Measurements from ENCODE around the gene PTPRR.

The PTPRR gene

GRCh38 chr12:70963081-70963660, 42.6 kb upstream of the PTPRR start:
- Histone ChIP-seq H3K23ac (ENCODE audit: low read length) (no peak overlapping the region), H4K91ac (ENCODE audit: low read depth, low read length) (no peak overlapping the region), H2BK5ac (ENCODE audit: low read depth, low read length, poor library complexity) (no peak overlapping the region), H3K4ac (ENCODE audit: low read depth, low read length) (no peak overlapping the region), H3K9me3 (ENCODE audit: insufficient read depth, low read depth, low read length) (no peaks in the 10 kb centered on the region), H4K8ac (ENCODE audit: low read depth, low read length) (no peak overlapping the region), H2BK12ac (ENCODE audit: low read length) (no peak overlapping the region), H2AFZ (ENCODE audit: insufficient read depth, low read length, poor library complexity) (no peak overlapping the region), H2AK5ac (ENCODE audit: low read length) (no peak overlapping the region), H3K14ac (ENCODE audit: low read length) (no peak overlapping the region), H3K79me2 (ENCODE audit: control insufficient read depth, insufficient read depth, low read length, poor library complexity) (no peaks in the 10 kb centered on the region), H3K18ac (ENCODE audit: low read length) (no peak overlapping the region), H4K12ac (ENCODE audit: low read depth, low read length) (no peak overlapping the region), H3K79me1 (ENCODE audit: low read length) (no peaks in the 10 kb centered on the region), H3K4me1 (ENCODE audit: control insufficient read depth in 1 of 2, insufficient read depth in 2 of 2, low read length in 2 of 2) (no peaks in the 10 kb centered on the region), H3K4me3 (ENCODE audit: low read depth, low read length) (no peak overlapping the region), H3K27me3 (ENCODE audit: insufficient read depth, low read length) (no peaks in the 10 kb centered on the region), H3K9ac (ENCODE audit: low read length) (no peak overlapping the region), H3K4me2 (ENCODE audit: low read length) (no peak overlapping the region), H3K27ac (ENCODE audit: low read depth, low read length) (no peak overlapping the region), H2BK120ac (ENCODE audit: insufficient read depth, low read length, poor library complexity) (no peak overlapping the region), H3K36me3 (ENCODE audit: control insufficient read depth in 1 of 2, insufficient read depth in 2 of 2, low read length in 2 of 2) (no peaks in the 10 kb centered on the region)
- no peak for DNase-seq
- no CpG with 5 or more reads among the region's 3 CpGs for WGBS (ENCODE audit: extremely low coverage, insufficient coverage, insufficient read length)

DNA sequence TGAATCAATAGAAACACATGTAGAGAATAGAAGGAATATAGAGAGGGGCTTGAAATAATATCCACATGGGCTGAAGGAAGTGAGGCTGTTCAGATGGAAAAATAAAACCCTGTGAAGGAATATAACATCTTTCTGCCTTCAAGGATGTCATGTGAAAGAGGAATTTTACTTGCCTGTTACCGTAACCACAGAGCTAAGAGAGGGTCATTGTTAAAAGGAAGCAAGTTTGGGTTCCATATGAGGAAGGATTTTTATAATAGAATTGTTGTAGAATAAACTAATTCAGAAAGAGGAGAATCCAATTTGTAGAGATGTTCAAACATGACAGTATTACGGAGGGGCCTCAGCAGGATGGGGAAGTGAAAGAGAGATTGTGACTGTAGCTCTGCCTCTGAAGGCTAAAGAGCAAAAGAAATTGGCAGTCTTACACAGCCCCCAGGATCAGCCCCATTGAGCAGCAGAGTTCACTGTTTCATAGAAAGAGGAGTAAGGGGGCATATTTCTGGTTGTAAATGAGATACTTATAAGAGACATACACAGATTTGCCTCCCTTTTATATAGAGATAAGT, 41.8 kb upstream of the PTPRR start:
- no peak overlapping the region for H3K4me2 ChIP-seq (ENCODE audit: low read length)
- no peak overlapping the region for H3K27ac ChIP-seq (ENCODE audit: low read depth, low read length)
- H4K12ac ChIP-seq (ENCODE audit: low read depth, low read length) = no peak overlapping the region
- H3K23ac ChIP-seq (ENCODE audit: low read length) = no peak overlapping the region
- H3K14ac ChIP-seq (ENCODE audit: low read length) = no peak overlapping the region
- H2AK5ac ChIP-seq (ENCODE audit: low read length) = no peak overlapping the region
- no peak overlapping the region for H2BK12ac ChIP-seq (ENCODE audit: low read length)
- H3K79me2 ChIP-seq (ENCODE audit: control insufficient read depth, insufficient read depth, low read length, poor library complexity) = no peaks in the 10 kb centered on the region
- H3K9me3 ChIP-seq (ENCODE audit: insufficient read depth, low read depth, low read length) = no peaks in the 10 kb centered on the region
- no peak overlapping the region for H3K18ac ChIP-seq (ENCODE audit: low read length)
- no peak for DNase-seq
- no peak overlapping the region for H3K9ac ChIP-seq (ENCODE audit: low read length)
- H4K8ac ChIP-seq (ENCODE audit: low read depth, low read length) = no peak overlapping the region
- H3K27me3 ChIP-seq (ENCODE audit: insufficient read depth, low read length) = no peaks in the 10 kb centered on the region
- H2BK120ac ChIP-seq (ENCODE audit: insufficient read depth, low read length, poor library complexity) = no peak overlapping the region
- WGBS (ENCODE audit: extremely low coverage, insufficient coverage, insufficient read length) = no CpG with 5 or more reads among the region's 2 CpGs
- no peak overlapping the region for H4K91ac ChIP-seq (ENCODE audit: low read depth, low read length)
- H2BK5ac ChIP-seq (ENCODE audit: low read depth, low read length, poor library complexity) = no peak overlapping the region
- H2AFZ ChIP-seq (ENCODE audit: insufficient read depth, low read length, poor library complexity) = no peak overlapping the region
- H3K79me1 ChIP-seq (ENCODE audit: low read length) = no peaks in the 10 kb centered on the region
- H3K4ac ChIP-seq (ENCODE audit: low read depth, low read length) = no peak overlapping the region
- no peak overlapping the region for H3K4me3 ChIP-seq (ENCODE audit: low read depth, low read length)
- no peaks in the 10 kb centered on the region for H3K36me3 ChIP-seq (ENCODE audit: control insufficient read depth in 1 of 2, insufficient read depth in 2 of 2, low read length in 2 of 2)
- no peaks in the 10 kb centered on the region for H3K4me1 ChIP-seq (ENCODE audit: control insufficient read depth in 1 of 2, insufficient read depth in 2 of 2, low read length in 2 of 2)

DNA sequence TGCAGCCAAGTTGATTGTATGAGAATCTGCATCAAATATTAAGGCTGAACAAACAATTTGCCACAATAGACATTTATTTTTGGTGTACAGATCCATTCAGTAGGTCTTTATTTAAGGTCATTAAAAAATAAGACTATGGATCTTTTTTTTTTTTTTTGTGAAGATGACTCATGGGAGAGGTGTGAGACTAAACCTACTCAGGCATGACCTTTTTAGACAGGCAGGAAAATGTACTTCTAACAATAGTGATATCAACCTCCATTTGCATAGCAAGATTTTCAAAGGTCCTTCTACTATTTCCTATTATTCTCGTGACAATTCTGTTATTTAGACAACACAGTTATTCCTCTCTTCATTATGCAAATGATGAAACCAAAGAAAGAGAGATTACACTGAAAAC, 39.9 kb upstream of the PTPRR start:
- WGBS (ENCODE audit: extremely low coverage, insufficient coverage, insufficient read length) = no CpG with 5 or more reads among the region's 1 CpG
- Histone ChIP-seq H3K18ac (ENCODE audit: low read length) (no peak overlapping the region), H3K4ac (ENCODE audit: low read depth, low read length) (no peak overlapping the region), H3K4me3 (ENCODE audit: low read depth, low read length) (no peak overlapping the region), H3K4me2 (ENCODE audit: low read length) (no peak overlapping the region), H4K8ac (ENCODE audit: low read depth, low read length) (no peak overlapping the region), H2BK5ac (ENCODE audit: low read depth, low read length, poor library complexity) (no peak overlapping the region), H3K79me2 (ENCODE audit: control insufficient read depth, insufficient read depth, low read length, poor library complexity) (no peaks in the 10 kb centered on the region), H3K9ac (ENCODE audit: low read length) (no peak overlapping the region), H4K91ac (ENCODE audit: low read depth, low read length) (no peak overlapping the region), H3K27ac (ENCODE audit: low read depth, low read length) (no peak overlapping the region), H2BK120ac (ENCODE audit: insufficient read depth, low read length, poor library complexity) (no peak overlapping the region), H3K36me3 (ENCODE audit: control insufficient read depth in 1 of 2, insufficient read depth in 2 of 2, low read length in 2 of 2) (no peaks in the 10 kb centered on the region), H3K27me3 (ENCODE audit: insufficient read depth, low read length) (no peaks in the 10 kb centered on the region), H2BK12ac (ENCODE audit: low read length) (no peak overlapping the region), H3K79me1 (ENCODE audit: low read length) (no peaks in the 10 kb centered on the region), H2AFZ (ENCODE audit: insufficient read depth, low read length, poor library complexity) (no peak overlapping the region), H4K12ac (ENCODE audit: low read depth, low read length) (no peak overlapping the region), H3K4me1 (ENCODE audit: control insufficient read depth in 1 of 2, insufficient read depth in 2 of 2, low read length in 2 of 2) (no peaks in the 10 kb centered on the region), H3K9me3 (ENCODE audit: insufficient read depth, low read depth, low read length) (no peaks in the 10 kb centered on the region), H3K23ac (ENCODE audit: low read length) (no peak overlapping the region), H3K14ac (ENCODE audit: low read length) (no peak overlapping the region), H2AK5ac (ENCODE audit: low read length) (no peak overlapping the region)
- no peak for DNase-seq

DNA sequence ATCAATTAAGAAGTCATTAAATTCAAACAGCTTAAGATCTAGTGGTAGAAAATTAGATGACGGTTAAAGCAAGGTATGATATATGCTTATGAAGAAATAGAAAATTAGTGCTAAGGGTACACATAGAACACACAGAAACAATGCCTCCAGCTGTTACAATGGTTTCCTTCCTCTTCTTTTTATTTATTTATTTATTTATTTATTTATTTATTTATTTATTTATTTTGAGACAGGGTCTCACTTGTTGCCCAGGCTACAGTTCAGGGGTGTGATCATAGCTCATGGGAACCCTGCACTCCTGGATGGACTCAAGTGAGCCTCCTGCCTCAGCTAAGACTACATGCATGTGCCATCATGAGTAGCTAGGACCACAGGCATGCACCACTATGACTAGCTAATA, 34.9 kb upstream of the PTPRR start:
- WGBS (ENCODE audit: extremely low coverage, insufficient coverage, insufficient read length) = no CpG with 5 or more reads among the region's 1 CpG
- Histone ChIP-seq H3K27me3 (ENCODE audit: insufficient read depth, low read length) (no peaks in the 10 kb centered on the region), H2AFZ (ENCODE audit: insufficient read depth, low read length, poor library complexity) (no peak overlapping the region), H2BK5ac (ENCODE audit: low read depth, low read length, poor library complexity) (no peak overlapping the region), H3K4me1 (ENCODE audit: control insufficient read depth in 1 of 2, insufficient read depth in 2 of 2, low read length in 2 of 2) (no peaks in the 10 kb centered on the region), H3K4ac (ENCODE audit: low read depth, low read length) (no peak overlapping the region), H3K18ac (ENCODE audit: low read length) (no peak overlapping the region), H3K9me3 (ENCODE audit: insufficient read depth, low read depth, low read length) (no peaks in the 10 kb centered on the region), H3K4me3 (ENCODE audit: low read depth, low read length) (no peak overlapping the region), H3K4me2 (ENCODE audit: low read length) (no peak overlapping the region), H3K36me3 (ENCODE audit: control insufficient read depth in 1 of 2, insufficient read depth in 2 of 2, low read length in 2 of 2) (no peaks in the 10 kb centered on the region), H4K8ac (ENCODE audit: low read depth, low read length) (no peak overlapping the region), H3K14ac (ENCODE audit: low read length) (no peak overlapping the region), H2BK12ac (ENCODE audit: low read length) (no peak overlapping the region), H4K12ac (ENCODE audit: low read depth, low read length) (no peak overlapping the region), H3K23ac (ENCODE audit: low read length) (no peak overlapping the region), H3K27ac (ENCODE audit: low read depth, low read length) (no peak overlapping the region), H3K79me1 (ENCODE audit: low read length) (no peaks in the 10 kb centered on the region), H3K9ac (ENCODE audit: low read length) (no peak overlapping the region), H2BK120ac (ENCODE audit: insufficient read depth, low read length, poor library complexity) (no peak overlapping the region), H3K79me2 (ENCODE audit: control insufficient read depth, insufficient read depth, low read length, poor library complexity) (no peaks in the 10 kb centered on the region), H2AK5ac (ENCODE audit: low read length) (no peak overlapping the region), H4K91ac (ENCODE audit: low read depth, low read length) (no peak overlapping the region)
- no peak for DNase-seq
